ENCODE measurements around the gene FHOD3. TPM values are rescaled to one million over a fixed set of nuclear protein-coding genes. Genes with fewer than 3 reads are reported as not detected.
"Not testable (repeated sequence)": the region's sequence is repeated elsewhere in the genome, so short reads cannot be mapped to it uniquely, and the experiment has no call there.

The FHOD3 gene
- total and polyA plus RNA-seq, 11 donors: 109 to 532 (median 262) TPM

DNA sequence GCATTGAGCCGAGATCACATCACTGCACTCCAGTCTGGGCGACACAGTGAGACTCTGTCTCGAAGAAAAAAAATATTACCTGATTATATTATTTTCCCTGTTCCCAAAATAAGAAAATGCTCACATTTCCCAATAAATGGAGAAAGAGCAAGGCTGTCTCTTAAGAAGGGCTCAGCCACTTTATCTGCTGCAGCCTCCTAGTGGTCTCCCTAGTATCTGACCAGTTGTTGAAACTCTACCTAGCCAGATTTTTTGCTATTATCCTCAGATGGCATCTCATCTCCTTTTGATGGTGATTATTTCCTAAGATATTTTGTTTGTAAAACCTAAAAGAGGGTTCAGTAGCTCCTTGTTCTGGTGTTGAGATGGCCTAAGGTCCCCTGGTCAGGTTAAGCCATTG is 417.0 kb downstream of the FHOD3 start:
- Histone ChIP-seq H3K4me3 (no peak overlapping the region), H3K9me3 (no peaks in the 10 kb centered on the region), H3K27ac (no peak overlapping the region), H3K27me3 (no peaks in the 10 kb centered on the region), H3K4me1 (peaks cover 0 to 46% (median 3%) of the 10 kb centered on the region in 12 donors), H3K36me3 (peaks cover 0 to 2% (median 0%) of the 10 kb centered on the region in 9 donors)
- DNase-seq (no peak), ATAC-seq (no peak)
- TF ChIP-seq POLR2A (IDR thresholded peaks at IDR 0.05): no peak
- TF ChIP-seq, protein P1, sequence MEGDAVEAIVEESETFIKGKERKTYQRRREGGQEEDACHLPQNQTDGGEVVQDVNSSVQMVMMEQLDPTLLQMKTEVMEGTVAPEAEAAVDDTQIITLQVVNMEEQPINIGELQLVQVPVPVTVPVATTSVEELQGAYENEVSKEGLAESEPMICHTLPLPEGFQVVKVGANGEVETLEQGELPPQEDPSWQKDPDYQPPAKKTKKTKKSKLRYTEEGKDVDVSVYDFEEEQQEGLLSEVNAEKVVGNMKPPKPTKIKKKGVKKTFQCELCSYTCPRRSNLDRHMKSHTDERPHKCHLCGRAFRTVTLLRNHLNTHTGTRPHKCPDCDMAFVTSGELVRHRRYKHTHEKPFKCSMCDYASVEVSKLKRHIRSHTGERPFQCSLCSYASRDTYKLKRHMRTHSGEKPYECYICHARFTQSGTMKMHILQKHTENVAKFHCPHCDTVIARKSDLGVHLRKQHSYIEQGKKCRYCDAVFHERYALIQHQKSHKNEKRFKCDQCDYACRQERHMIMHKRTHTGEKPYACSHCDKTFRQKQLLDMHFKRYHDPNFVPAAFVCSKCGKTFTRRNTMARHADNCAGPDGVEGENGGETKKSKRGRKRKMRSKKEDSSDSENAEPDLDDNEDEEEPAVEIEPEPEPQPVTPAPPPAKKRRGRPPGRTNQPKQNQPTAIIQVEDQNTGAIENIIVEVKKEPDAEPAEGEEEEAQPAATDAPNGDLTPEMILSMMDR (IDR thresholded peaks at IDR 0.05): no peak
- 91 to 94% (median 92%) methylated on average over 3 of the region's 3 CpGs for WGBS, 4 donors
- intact Hi-C loops (cut with DNase I): no loop called here

DNA sequence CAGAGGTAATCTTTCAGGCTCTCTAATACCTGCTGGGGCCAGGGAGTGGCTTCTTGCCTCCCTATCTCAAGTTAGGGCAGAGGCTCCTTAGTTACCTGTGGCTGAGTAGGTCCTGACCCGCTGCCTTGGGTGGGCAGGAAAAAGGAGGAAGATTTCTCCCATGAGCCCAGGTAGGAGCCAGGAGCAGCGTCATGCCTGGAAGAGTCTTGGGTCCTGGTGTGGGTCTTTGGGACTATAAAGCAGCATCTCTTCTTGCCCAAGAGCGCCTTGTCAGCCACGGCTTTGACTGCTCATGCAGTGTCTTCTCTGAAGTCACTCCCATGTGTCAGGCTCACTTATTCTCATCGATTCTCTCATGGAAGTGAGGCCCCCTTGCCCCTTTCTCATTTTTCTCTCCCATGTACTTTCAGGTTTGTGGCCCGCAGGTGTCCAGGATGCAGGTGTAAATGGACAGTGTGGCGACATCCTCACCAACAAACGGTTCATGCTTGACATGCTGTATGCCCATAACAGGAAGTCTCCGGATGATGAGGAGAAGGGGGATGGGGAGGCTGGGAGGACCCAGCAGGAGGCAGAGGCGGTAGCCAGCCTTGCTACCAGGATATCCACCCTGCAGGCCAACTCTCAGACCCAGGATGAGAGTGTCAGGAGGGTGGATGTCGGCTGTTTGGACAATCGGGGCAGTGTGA is 420.1 kb downstream of the FHOD3 start:
- TF ChIP-seq POLR2A (IDR thresholded peaks at IDR 0.05): no peak
- TF ChIP-seq, protein P1 (IDR thresholded peaks at IDR 0.05): no peak
- no peak for DNase-seq
- intact Hi-C loops (cut with DNase I): no loop called here
- Histone ChIP-seq H3K9me3 (no peaks in the 10 kb centered on the region), H3K4me1 (peaks cover 0 to 29% (median 7%) of the 10 kb centered on the region in 12 donors), H3K4me3 (no peak overlapping the region), H3K27me3 (no peaks in the 10 kb centered on the region), H3K36me3 (no peaks in the 10 kb centered on the region), H3K27ac (peak overlapping the region in 1 of 12 donors; percentile 18)
- peak in 1 of 4 donors; percentile 5 for ATAC-seq
- 83 to 91% (median 88%) methylated on average over 12 of the region's 12 CpGs for WGBS, 4 donors

DNA sequence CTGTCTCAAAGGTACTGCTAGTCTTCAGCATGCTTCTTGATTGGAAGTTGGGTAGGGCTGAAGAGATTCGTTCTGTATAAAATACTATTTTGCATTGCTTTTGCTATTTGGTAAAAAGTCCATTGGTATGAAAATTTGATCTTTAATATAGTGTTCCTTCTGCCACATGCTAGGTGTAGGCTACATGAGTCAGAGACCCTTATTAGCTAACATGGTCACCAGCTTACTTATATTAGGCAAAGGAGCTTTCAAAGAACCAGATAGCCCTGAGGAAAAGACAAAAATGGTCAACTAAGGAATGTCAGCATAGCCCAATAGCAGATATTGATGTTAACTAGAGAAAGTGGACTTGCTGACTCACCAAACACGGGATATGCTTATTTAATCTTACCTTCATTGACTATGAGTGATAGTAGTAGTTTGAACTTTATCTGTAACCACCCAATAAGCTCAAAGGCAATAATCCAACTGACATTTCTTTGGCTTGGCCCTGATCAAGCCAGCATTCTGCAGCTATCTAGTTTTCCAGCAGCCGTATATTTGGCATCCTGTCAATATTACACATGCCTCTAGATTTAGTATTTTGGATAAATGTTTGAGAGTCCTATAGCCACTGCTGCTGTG is 421.3 kb downstream of the FHOD3 start:
- H3K27ac ChIP-seq: peak overlapping the region in 5 of 12 donors; percentile 5 to 49 (median 46)
- peak in 2 of 4 donors; percentile 12 to 32 for ATAC-seq

DNA sequence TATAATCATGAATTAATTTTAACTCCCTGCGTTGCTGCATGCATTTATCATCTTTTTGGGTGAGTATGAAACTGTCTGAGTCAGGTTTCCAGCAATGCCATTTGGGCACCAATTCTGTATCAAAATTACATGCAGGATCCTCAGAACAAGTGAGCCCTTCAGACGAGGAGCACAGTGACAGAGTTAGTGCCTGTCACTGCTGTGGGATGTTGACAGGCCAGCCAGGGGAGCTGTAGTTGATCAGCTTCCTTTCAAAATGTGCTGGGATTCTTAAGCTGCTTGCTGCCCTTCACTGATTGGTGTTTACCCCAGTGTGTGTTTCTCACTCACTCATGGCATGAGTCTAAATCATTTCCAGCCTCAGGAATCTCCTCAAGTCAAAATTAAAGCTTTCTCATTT is 422.1 kb downstream of the FHOD3 start:
- ATAC-seq (peak; percentile 38 to 52 (median 46)), DNase-seq (no peak)
- Histone ChIP-seq H3K27ac (peak overlapping the region in 6 of 12 donors; percentile 7 to 49 (median 42)), H3K9me3 (no peaks in the 10 kb centered on the region), H3K4me1 (peaks cover 0 to 43% (median 8%) of the 10 kb centered on the region in 12 donors), H3K27me3 (no peaks in the 10 kb centered on the region), H3K4me3 (no peak overlapping the region), H3K36me3 (no peaks in the 10 kb centered on the region)
- intact Hi-C loops (cut with DNase I): loop anchor here in 1 of 10 donors (10.0 kb wide), 1 partner anchor 55 kb away; no protein-coding TSS in a partner anchor
- WGBS, 4 donors: 30 to 49% (median 42%) methylated on average over 2 of the region's 2 CpGs
- no peak for TF ChIP-seq POLR2A (IDR thresholded peaks at IDR 0.05)
- TF ChIP-seq, protein P1 (IDR thresholded peaks at IDR 0.05): no peak

More for the DNA sequence above, 421.3 kb downstream of the FHOD3 start:
- intact Hi-C loops (cut with DNase I): no loop called here
- Histone ChIP-seq H3K4me3 (no peak overlapping the region), H3K27me3 (no peaks in the 10 kb centered on the region), H3K36me3 (no peaks in the 10 kb centered on the region), H3K4me1 (peaks cover 0 to 35% (median 8%) of the 10 kb centered on the region in 12 donors), H3K9me3 (no peaks in the 10 kb centered on the region)
- DNase-seq: no peak
- 37 to 54% (median 47%) methylated on average over 3 of the region's 3 CpGs for WGBS, 4 donors
- TF ChIP-seq, protein P1 (IDR thresholded peaks at IDR 0.05): no peak
- no peak for TF ChIP-seq POLR2A (IDR thresholded peaks at IDR 0.05)

DNA sequence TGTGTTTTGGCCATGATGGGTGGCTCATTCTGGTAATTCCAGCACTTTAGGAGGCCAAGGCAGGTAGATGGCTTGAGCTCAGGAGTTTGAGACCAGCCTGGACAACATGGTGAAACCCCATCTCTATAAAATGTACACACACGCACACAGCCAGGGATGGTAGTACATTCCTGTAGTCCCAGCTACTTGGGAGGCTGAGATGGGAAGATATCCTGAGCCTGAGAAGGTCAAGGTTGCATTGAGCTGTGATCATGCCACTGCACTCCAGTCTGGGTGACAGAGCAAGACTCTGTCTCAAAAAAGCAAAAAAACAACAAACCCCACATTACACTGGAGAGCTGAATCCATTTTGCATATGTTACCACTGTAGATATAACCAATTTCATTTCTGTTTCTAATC is 423.8 kb downstream of the FHOD3 start:
- H3K4me3 ChIP-seq, ATAC-seq, H3K27me3 ChIP-seq, H3K9me3 ChIP-seq, DNase-seq, H3K36me3 ChIP-seq, H3K27ac ChIP-seq: not testable (repeated sequence)
- peaks cover 0 to 41% (median 8%) of the 10 kb centered on the region in 12 donors for H3K4me1 ChIP-seq
- WGBS, 4 donors: 71 to 89% (median 84%) methylated on average over 1 of the region's 1 CpG
- intact Hi-C loops (cut with DNase I): loop anchor here in 1 of 10 donors (10.0 kb wide), 1 partner anchor 57 kb away; no protein-coding TSS in a partner anchor
